CD4-positive, CD25-positive, alpha-beta regulatory T cell (primary cell): ENCODE results near the gene TTC39B. TPM values are rescaled to one million over a fixed set of nuclear protein-coding genes. Genes with fewer than 3 reads are reported as not detected.

ENCODE experiments used
- ATAC-seq, 2 donors: fragments of 150-1000 bp; cut with Tn5 transposase; one replicate each; pipeline ENCODE4 v1.10.0; 2021; ENCODE audit warnings: low read depth in 2 of 2, moderate number of reproducible peaks in 2 of 2, moderate library complexity in 1 of 2
- DNase-seq, 3 donors: peaks; one replicate each; pipeline versions ENCODE4 v3.0.0 to v3.0.0-alpha.2; 2012 to 2022; ENCODE audit warnings: mixed read lengths in 1 of 3
- H3K27ac ChIP-seq: one replicate; pipeline ENCODE4 v1.7.0; 2013; ENCODE audit warnings: mild to moderate bottlenecking, low read length; ENCODE audit not compliant: insufficient read depth, poor library complexity, severe bottlenecking
- H3K27me3 ChIP-seq: one replicate; pipeline ENCODE4 v1.7.0; 2013; ENCODE audit warnings: low read length; ENCODE audit not compliant: control insufficient read depth, insufficient read depth
- H3K36me3 ChIP-seq: one replicate; pipeline ENCODE4 v1.7.0; 2013; ENCODE audit warnings: mild to moderate bottlenecking, low read length, moderate library complexity; ENCODE audit not compliant: control insufficient read depth, insufficient read depth
- H3K4me1 ChIP-seq: 2 replicates; pipeline ENCODE4 v1.7.0; 2013; ENCODE audit warnings: mild to moderate bottlenecking, low read length; ENCODE audit not compliant: insufficient read depth, control insufficient read depth, poor library complexity, severe bottlenecking
- H3K4me3 ChIP-seq: one replicate; pipeline ENCODE4 v1.7.0; 2013; ENCODE audit warnings: low read depth, mild to moderate bottlenecking, low read length, moderate library complexity
- H3K9me3 ChIP-seq, 2 experiments: 1 replicate in 1 of 2; 2 replicates in 1 of 2; pipeline ENCODE4 v1.7.0; 2013; ENCODE audit warnings: low read length in 2 of 2, mild to moderate bottlenecking in 1 of 2, moderate library complexity in 1 of 2; ENCODE audit not compliant: control insufficient read depth in 2 of 2
- H3K27ac Mint-ChIP-seq, 3 donors: one replicate each; pipeline ENCODE4 v1.8.0; 2020 to 2022; ENCODE audit warnings: mild to moderate bottlenecking in 3 of 3, mixed read lengths in 3 of 3, moderate library complexity in 2 of 3
- H3K27me3 Mint-ChIP-seq: one replicate; pipeline ENCODE4 v1.8.0; 2022; ENCODE audit warnings: mild to moderate bottlenecking, mixed read lengths
- H3K36me3 Mint-ChIP-seq: one replicate; pipeline ENCODE4 v1.8.0; 2020; ENCODE audit warnings: mixed read lengths
- H3K4me1 Mint-ChIP-seq, 4 donors: one replicate each; pipeline ENCODE4 v1.8.0; 2020 to 2022; ENCODE audit warnings: mixed read lengths in 4 of 4, mild to moderate bottlenecking in 1 of 4
- H3K4me3 Mint-ChIP-seq, 4 donors: one replicate each; pipeline ENCODE4 v1.8.0; 2020 to 2022; ENCODE audit warnings: mild to moderate bottlenecking in 4 of 4, mixed read lengths in 4 of 4, moderate library complexity in 3 of 4
- H3K9me3 Mint-ChIP-seq, 7 donors: one replicate each; pipeline ENCODE4 v1.8.0; 2020 to 2022; ENCODE audit warnings: mixed read lengths in 7 of 7, mild to moderate bottlenecking in 3 of 7, moderate library complexity in 2 of 7
- polyA plus RNA-seq, 4 donors: library from polyadenylated mRNA; unstranded; fragments of 300-500 nt; fragmentation: Illumina TruSeq; gene quantifications; one replicate each; pipeline ENCODE4 v1.2.3, GENCODE V29; 2021
- total RNA-seq: library from RNA; stranded (reverse); gene quantifications from one replicate; pipeline ENCODE4 v1.2.3, GENCODE V29; 2022

Gene TTC39B
- total and polyA plus RNA-seq, 5 donors from 2014 or later: 4.0 to 42.7 (median 8.8) TPM

DNA sequence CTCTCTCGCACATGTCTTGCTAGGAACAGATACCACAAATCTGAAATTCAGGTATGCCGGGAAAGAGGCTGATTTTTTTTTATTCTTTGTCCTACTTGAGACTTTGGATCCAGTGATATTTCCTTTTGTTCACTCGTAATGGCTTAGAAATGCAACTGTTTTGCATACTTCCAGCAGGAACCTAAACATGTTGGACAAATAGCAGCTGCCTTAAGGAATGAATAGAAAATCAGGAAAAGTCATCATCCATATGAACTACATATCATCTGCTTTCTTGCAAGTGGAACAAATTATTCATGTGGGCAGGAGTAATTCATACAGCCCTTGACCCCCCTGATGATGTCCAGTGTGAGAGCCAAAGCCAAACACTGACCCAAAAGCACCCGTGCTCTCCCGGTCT, 17.4 kb downstream of the TTC39B start:
- H3K27me3 Mint-ChIP-seq: no peaks in the 10 kb centered on the region
- no peak overlapping the region for H3K27ac Mint-ChIP-seq
- no peaks in the 10 kb centered on the region for H3K9me3 ChIP-seq
- no peak overlapping the region for H3K4me3 Mint-ChIP-seq
- no peak for DNase-seq
- H3K36me3 ChIP-seq: peaks cover 1% of the 10 kb centered on the region
- H3K4me3 ChIP-seq: no peak overlapping the region
- H3K4me1 ChIP-seq: peaks cover 15% of the 10 kb centered on the region
- H3K9me3 Mint-ChIP-seq: no peaks in the 10 kb centered on the region
- no peaks in the 10 kb centered on the region for H3K27me3 ChIP-seq
- peaks cover 10% of the 10 kb centered on the region for H3K36me3 Mint-ChIP-seq
- ATAC-seq: no peak
- H3K27ac ChIP-seq: no peak overlapping the region
- peaks cover 25 to 55% (median 36%) of the 10 kb centered on the region in 4 donors for H3K4me1 Mint-ChIP-seq

DNA sequence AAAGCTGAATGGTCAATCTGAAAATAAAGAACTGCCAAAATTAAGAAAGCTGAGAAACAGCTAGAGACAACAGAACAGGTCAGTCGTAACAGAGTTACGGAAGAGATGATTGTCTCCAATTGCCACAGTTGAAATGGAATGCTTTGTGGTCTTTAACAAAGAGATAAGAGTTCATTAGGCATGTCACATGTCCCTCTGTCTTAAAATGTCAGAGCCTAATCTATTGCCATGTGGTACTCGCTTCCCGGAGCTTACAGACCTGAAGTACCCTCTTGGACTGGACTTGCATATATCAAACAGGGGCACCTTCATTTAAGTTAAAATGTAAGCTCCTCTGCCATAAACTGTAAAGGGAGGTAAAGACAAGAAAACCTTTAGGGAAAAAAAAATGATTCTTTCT, 19.7 kb downstream of the TTC39B start:
- H3K27me3 Mint-ChIP-seq: no peaks in the 10 kb centered on the region
- H3K36me3 ChIP-seq: peaks cover 2% of the 10 kb centered on the region
- no peaks in the 10 kb centered on the region for H3K4me1 ChIP-seq
- DNase-seq (no peak), ATAC-seq (no peak)
- H3K36me3 Mint-ChIP-seq: peaks cover 10% of the 10 kb centered on the region
- H3K4me3 ChIP-seq: no peak overlapping the region
- H3K27ac ChIP-seq: no peak overlapping the region
- H3K27ac Mint-ChIP-seq: peak overlapping the region in 1 of 3 donors; percentile 27
- H3K4me3 Mint-ChIP-seq: no peak overlapping the region
- H3K9me3 Mint-ChIP-seq: no peaks in the 10 kb centered on the region
- no peaks in the 10 kb centered on the region for H3K9me3 ChIP-seq
- H3K4me1 Mint-ChIP-seq: peaks cover 27 to 48% (median 36%) of the 10 kb centered on the region in 4 donors
- H3K27me3 ChIP-seq: no peaks in the 10 kb centered on the region

DNA sequence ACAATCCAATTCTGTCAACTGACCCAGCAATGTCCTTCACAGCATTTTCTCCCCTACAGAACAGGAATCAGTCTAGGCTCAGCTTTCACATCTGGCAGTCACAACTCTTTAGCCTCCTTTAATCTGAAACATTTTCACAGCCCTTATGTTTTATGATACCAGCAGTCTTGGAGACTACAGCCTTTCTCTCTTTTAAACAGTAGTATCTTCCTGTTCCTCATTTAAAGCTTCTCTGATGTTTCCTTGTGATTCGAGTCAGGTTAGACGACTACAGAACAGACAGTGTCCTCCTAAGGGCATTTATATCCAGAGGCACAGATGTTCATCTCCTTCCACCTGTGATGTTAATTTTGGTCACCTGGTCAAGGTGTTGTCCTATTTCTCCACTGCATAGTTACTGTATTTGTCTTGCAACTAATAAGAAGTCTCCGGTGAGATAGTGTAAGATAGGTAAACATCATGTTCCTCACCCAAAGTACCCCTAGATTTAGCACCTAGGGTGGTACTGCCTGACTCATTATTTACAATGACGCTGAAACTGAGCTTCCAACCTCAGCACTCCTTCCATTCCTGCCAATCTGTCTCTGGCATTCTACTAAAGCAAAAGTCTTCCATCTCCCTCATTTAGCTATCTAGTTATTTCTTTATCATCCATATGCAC, 20.7 kb downstream of the TTC39B start:
- Mint-ChIP-seq H3K27me3 (no peaks in the 10 kb centered on the region), H3K36me3 (peaks cover 8% of the 10 kb centered on the region), H3K4me1 (peaks cover 27 to 45% (median 39%) of the 10 kb centered on the region in 4 donors), H3K9me3 (no peaks in the 10 kb centered on the region), H3K27ac (peak overlapping the region; percentile 25 to 74 (median 32)), H3K4me3 (no peak overlapping the region)
- DNase-seq (no peak), ATAC-seq (no peak)
- Histone ChIP-seq H3K27me3 (no peaks in the 10 kb centered on the region), H3K36me3 (peaks cover 2% of the 10 kb centered on the region), H3K9me3 (no peaks in the 10 kb centered on the region), H3K4me3 (no peak overlapping the region), H3K4me1 (no peaks in the 10 kb centered on the region), H3K27ac (no peak overlapping the region)

DNA sequence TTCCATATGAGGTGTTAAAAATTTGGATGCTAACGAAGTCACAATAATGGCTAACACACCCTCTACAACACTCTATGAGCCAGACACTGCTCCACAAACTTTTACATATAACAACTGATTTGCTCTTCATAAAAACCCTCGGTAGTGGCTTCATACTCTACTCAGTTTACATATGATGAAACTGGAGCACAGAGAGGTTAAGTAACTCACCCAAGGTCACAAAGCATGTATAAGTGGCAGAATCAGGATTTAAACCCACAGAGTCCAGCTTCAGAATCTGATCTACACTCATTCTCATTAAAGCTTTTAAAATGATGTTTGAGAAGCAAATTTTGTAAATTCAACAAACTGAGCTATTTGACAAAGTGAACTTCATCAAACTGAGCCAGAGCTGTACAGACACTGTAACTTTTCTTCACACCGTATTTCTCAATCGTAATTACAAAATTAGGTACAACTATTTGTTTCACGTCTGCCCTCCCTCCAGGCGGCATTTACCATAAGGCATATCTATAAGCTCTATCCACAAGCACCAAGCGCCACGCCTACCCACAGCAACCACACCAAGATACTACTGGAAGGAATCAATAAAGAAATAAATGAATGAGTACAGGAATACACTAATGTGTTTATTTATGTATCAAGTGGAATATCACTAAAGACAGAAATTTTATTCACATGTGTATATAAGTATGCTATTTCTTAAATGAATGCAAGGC, 24.3 kb downstream of the TTC39B start:
- H3K4me3 Mint-ChIP-seq: no peak overlapping the region
- H3K9me3 Mint-ChIP-seq: no peaks in the 10 kb centered on the region
- no peak overlapping the region for H3K27ac Mint-ChIP-seq
- Histone ChIP-seq H3K36me3 (peaks cover 2% of the 10 kb centered on the region), H3K9me3 (no peaks in the 10 kb centered on the region), H3K4me1 (no peaks in the 10 kb centered on the region), H3K27ac (no peak overlapping the region), H3K27me3 (no peaks in the 10 kb centered on the region), H3K4me3 (no peak overlapping the region)
- ATAC-seq (no peak), DNase-seq (no peak)
- H3K36me3 Mint-ChIP-seq: peaks cover 6% of the 10 kb centered on the region
- H3K27me3 Mint-ChIP-seq: no peaks in the 10 kb centered on the region
- peaks cover 24 to 44% (median 36%) of the 10 kb centered on the region in 4 donors for H3K4me1 Mint-ChIP-seq

DNA sequence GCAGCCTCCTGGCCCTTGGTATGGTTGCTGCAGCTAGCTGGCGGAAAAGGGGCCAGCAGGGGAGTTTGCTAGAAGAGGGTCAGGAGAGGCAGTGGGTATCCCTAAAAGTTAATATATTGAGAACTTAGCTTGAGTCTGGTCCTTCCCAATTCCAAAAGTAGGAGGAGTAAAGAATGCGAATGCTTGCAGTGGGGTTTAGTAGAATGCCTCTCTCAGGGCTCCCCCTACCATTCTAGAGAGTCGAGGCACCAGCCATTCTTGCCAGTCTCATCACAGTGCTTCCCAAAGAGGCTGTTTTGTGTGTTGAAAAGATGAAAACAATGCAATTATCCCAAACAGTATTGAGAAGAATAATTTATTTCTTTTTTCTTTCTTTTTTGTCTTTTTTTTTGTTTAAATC, 26.4 kb downstream of the TTC39B start:
- Histone ChIP-seq H3K9me3 (no peaks in the 10 kb centered on the region), H3K4me1 (no peaks in the 10 kb centered on the region), H3K36me3 (peaks cover 2% of the 10 kb centered on the region), H3K27ac (no peak overlapping the region), H3K4me3 (no peak overlapping the region), H3K27me3 (no peaks in the 10 kb centered on the region)
- Mint-ChIP-seq H3K4me1 (peaks cover 15 to 33% (median 26%) of the 10 kb centered on the region in 4 donors), H3K9me3 (no peaks in the 10 kb centered on the region), H3K27ac (peak overlapping the region in 1 of 3 donors; percentile 21), H3K36me3 (peaks cover under 1% of the 10 kb centered on the region), H3K4me3 (no peak overlapping the region), H3K27me3 (no peaks in the 10 kb centered on the region)
- DNase-seq (no peak), ATAC-seq (no peak)

DNA sequence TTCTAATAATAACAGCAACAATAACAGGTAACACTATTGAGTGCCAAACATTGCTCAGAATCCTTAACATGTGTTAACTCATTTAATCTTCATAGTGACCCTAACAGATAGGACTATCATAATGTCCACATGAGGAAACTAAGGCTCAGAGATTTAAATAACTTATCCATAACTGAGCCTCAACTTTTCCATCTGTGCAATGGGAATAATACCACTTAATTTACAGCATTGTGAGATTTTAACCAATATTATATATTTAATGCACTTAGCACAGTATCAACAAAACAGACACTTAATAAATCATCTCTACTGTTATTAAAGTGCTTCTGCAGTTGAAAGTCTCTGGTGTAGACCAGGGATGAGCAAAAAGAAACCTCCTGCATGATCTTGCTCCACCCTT, 28.2 kb downstream of the TTC39B start:
- Histone ChIP-seq H3K27ac (no peak overlapping the region), H3K36me3 (no peaks in the 10 kb centered on the region), H3K4me1 (no peaks in the 10 kb centered on the region), H3K9me3 (no peaks in the 10 kb centered on the region), H3K27me3 (no peaks in the 10 kb centered on the region), H3K4me3 (no peak overlapping the region)
- H3K4me3 Mint-ChIP-seq: no peak overlapping the region
- H3K4me1 Mint-ChIP-seq: peaks cover 15 to 39% (median 32%) of the 10 kb centered on the region in 4 donors
- H3K36me3 Mint-ChIP-seq: no peaks in the 10 kb centered on the region
- peak overlapping the region in 2 of 3 donors; percentile 30 to 45 for H3K27ac Mint-ChIP-seq
- no peaks in the 10 kb centered on the region for H3K9me3 Mint-ChIP-seq
- no peaks in the 10 kb centered on the region for H3K27me3 Mint-ChIP-seq
- DNase-seq (no peak), ATAC-seq (no peak)

DNA sequence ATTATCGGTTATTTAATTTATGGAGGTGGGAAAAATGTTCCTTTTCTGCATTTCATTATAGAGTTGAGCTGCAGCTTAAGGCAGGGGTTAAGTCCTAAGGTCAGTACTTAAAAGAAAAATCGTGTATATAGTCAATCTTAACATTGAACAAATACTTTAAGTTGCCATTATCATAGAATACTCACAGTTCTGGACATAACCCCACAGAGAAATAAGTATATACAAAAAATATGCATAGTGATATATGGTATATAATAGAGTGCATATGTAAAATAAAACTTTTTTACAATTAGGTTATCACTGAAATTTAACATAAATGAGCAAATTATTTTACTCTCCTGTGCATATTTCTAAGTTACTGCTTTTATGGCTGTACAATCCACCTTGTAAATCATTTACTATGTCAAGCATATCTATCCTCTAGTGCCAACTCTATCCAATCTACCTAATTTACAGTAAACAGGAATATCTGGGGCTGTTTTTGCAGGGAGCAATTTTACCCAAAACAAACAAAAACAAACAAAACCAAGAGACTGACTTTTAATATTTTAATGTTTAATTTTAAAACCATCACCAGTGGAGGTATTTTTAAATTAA, 28.8 kb downstream of the TTC39B start:
- H3K27ac ChIP-seq: no peak overlapping the region
- H3K4me3 Mint-ChIP-seq: no peak overlapping the region
- H3K27ac Mint-ChIP-seq: no peak overlapping the region
- H3K4me3 ChIP-seq: no peak overlapping the region
- H3K36me3 Mint-ChIP-seq: peaks cover 5% of the 10 kb centered on the region
- H3K27me3 ChIP-seq: no peaks in the 10 kb centered on the region
- DNase-seq (no peak), ATAC-seq (no peak)
- H3K4me1 Mint-ChIP-seq: peaks cover 17 to 41% (median 30%) of the 10 kb centered on the region in 4 donors
- H3K36me3 ChIP-seq: no peaks in the 10 kb centered on the region
- no peaks in the 10 kb centered on the region for H3K9me3 ChIP-seq
- no peaks in the 10 kb centered on the region for H3K4me1 ChIP-seq
- no peaks in the 10 kb centered on the region for H3K27me3 Mint-ChIP-seq
- H3K9me3 Mint-ChIP-seq: no peaks in the 10 kb centered on the region
